ENCODE measurements around the gene TSPAN12. TPM values are rescaled to one million over a fixed set of nuclear protein-coding genes. Genes with fewer than 3 reads are reported as not detected.

Gene TSPAN12
- total and polyA plus RNA-seq, 2 donors (not counting 1 experiment from before 2014, with no cell fraction given), result not detected

GRCh38 chr7:120775755-120776154, 82.2 kb downstream of the TSPAN12 start:
- no peaks in the 10 kb centered on the region for H3K27me3 ChIP-seq (replicated peaks in 1 of 4; ENCODE audit: control extremely low read depth in 1 of 4, control insufficient read depth in 3 of 4, insufficient read depth in 4 of 4, low read length in 3 of 4)
- ChIA-PET POLR2A (no interaction called here), CTCF (interaction anchor here (0.6 to 1.6 kb wide), 3 partner anchors 17 to 118 kb away, joined by 3 to 5 read pairs (median 4); no protein-coding TSS in a partner anchor)
- H3K4me3 ChIP-seq (ENCODE audit: control extremely low read depth in 1 of 5, extremely low read depth in 1 of 5, insufficient read depth in 1 of 5, low read depth in 2 of 5, low read length in 4 of 5), result no peak overlapping the region
- H3K9me3 ChIP-seq (ENCODE audit: control extremely low read depth in 1 of 3, control insufficient read depth in 2 of 3, insufficient read depth in 1 of 3, low read length in 2 of 3), result no peaks in the 10 kb centered on the region
- H3K27me3 Mint-ChIP-seq, result no peaks in the 10 kb centered on the region
- H3K79me2 ChIP-seq (ENCODE audit: control insufficient read depth, insufficient read depth, low read length), result no peaks in the 10 kb centered on the region
- H3K4me3 Mint-ChIP-seq, result no peak overlapping the region
- H3K36me3 ChIP-seq (replicated peaks in 1 of 2; ENCODE audit: control extremely low read depth in 1 of 2, control insufficient read depth in 1 of 2, extremely low read depth in 1 of 2, insufficient read depth in 2 of 2, low read length in 1 of 2), result no peaks in the 10 kb centered on the region
- H3K4me1 Mint-ChIP-seq, result no peaks in the 10 kb centered on the region
- no peak overlapping the region for H3K9ac ChIP-seq (ENCODE audit: low read length)
- no peak for TF ChIP-seq EZH2 (IDR thresholded peaks at IDR 0.05; ENCODE audit: borderline replicate concordance, insufficient read depth, low read depth, low read length, poor library complexity, severe bottlenecking)
- TF ChIP-seq CTCF (IDR thresholded peaks at IDR 0.05), result no peak
- ATAC-seq (ENCODE audit: low read depth), result no peak
- no peaks in the 10 kb centered on the region for H3K4me1 ChIP-seq (ENCODE audit: control insufficient read depth in 2 of 2, insufficient read depth in 2 of 2, low read length in 2 of 2)
- H2AFZ ChIP-seq (ENCODE audit: insufficient read depth, low read depth, low read length, poor library complexity, severe bottlenecking), result no peak overlapping the region
- intact Hi-C loops (cut with micrococcal nuclease), result no loop called here
- DNase-seq, result no peak
- H4K20me1 ChIP-seq (ENCODE audit: control insufficient read depth, insufficient read depth, low read length, poor library complexity, severe bottlenecking), result no peaks in the 10 kb centered on the region
- no peak overlapping the region for H3K4me2 ChIP-seq (replicated peaks; ENCODE audit: low read depth, low read length, poor library complexity, severe bottlenecking)
- H3K27ac Mint-ChIP-seq, result no peak overlapping the region
- H3K9me3 Mint-ChIP-seq (ENCODE audit: insufficient read depth), result no peaks in the 10 kb centered on the region
- no peak overlapping the region for H3K27ac ChIP-seq (ENCODE audit: low read length in 2 of 2)

DNA sequence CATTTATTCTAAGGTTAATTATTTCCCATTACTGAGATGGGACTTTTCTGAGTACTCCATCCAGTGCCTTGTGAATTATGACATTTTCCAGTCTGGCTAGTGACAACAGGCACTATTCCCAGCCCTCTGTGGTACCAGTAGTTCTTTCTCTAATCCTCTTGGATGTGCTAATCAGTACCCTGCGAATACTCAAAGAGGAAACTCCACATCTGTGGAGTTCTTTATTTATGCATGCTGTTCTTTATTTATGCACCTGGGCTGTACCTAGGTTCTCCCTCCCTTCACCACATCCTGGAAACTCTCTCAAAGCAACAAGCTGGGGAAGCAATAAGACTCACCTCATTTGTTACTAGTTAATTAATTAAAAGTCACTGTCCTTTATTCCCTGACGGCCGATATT, 83.5 kb downstream of the TSPAN12 start:
- Histone ChIP-seq H3K79me2 (ENCODE audit: control insufficient read depth, insufficient read depth, low read length) (no peaks in the 10 kb centered on the region), H3K4me1 (ENCODE audit: control insufficient read depth in 2 of 2, insufficient read depth in 2 of 2, low read length in 2 of 2) (no peaks in the 10 kb centered on the region), H3K9ac (ENCODE audit: low read length) (no peak overlapping the region), H3K27ac (ENCODE audit: low read length in 2 of 2) (no peak overlapping the region), H3K27me3 (replicated peaks in 1 of 4; ENCODE audit: control extremely low read depth in 1 of 4, control insufficient read depth in 3 of 4, insufficient read depth in 4 of 4, low read length in 3 of 4) (no peaks in the 10 kb centered on the region), H4K20me1 (ENCODE audit: control insufficient read depth, insufficient read depth, low read length, poor library complexity, severe bottlenecking) (no peaks in the 10 kb centered on the region), H3K36me3 (replicated peaks in 1 of 2; ENCODE audit: control extremely low read depth in 1 of 2, control insufficient read depth in 1 of 2, extremely low read depth in 1 of 2, insufficient read depth in 2 of 2, low read length in 1 of 2) (no peaks in the 10 kb centered on the region), H2AFZ (ENCODE audit: insufficient read depth, low read depth, low read length, poor library complexity, severe bottlenecking) (no peak overlapping the region), H3K9me3 (ENCODE audit: control extremely low read depth in 1 of 3, control insufficient read depth in 2 of 3, insufficient read depth in 1 of 3, low read length in 2 of 3) (no peaks in the 10 kb centered on the region), H3K4me2 (replicated peaks; ENCODE audit: low read depth, low read length, poor library complexity, severe bottlenecking) (no peak overlapping the region), H3K4me3 (ENCODE audit: control extremely low read depth in 1 of 5, extremely low read depth in 1 of 5, insufficient read depth in 1 of 5, low read depth in 2 of 5, low read length in 4 of 5) (no peak overlapping the region)
- intact Hi-C loops (cut with micrococcal nuclease), result no loop called here
- Mint-ChIP-seq H3K9me3 (ENCODE audit: insufficient read depth) (no peaks in the 10 kb centered on the region), H3K27ac (no peak overlapping the region), H3K4me1 (no peaks in the 10 kb centered on the region), H3K4me3 (no peak overlapping the region), H3K27me3 (no peaks in the 10 kb centered on the region)
- CTCF ChIA-PET, result interaction anchor here (1.2 to 1.6 kb wide), 2 partner anchors 11 to 18 kb away, joined by 3 to 5 read pairs; no protein-coding TSS in a partner anchor
- no peak for ATAC-seq (ENCODE audit: low read depth)
- WGBS (ENCODE audit: insufficient coverage), result no CpG with 5 or more reads among the region's 3 CpGs
- DNase-seq, result no peak
- POLR2A ChIA-PET, result no interaction called here
- no peak for TF ChIP-seq EZH2 (IDR thresholded peaks at IDR 0.05; ENCODE audit: borderline replicate concordance, insufficient read depth, low read depth, low read length, poor library complexity, severe bottlenecking)
- TF ChIP-seq CTCF (IDR thresholded peaks at IDR 0.05), result no peak
